ENCODE measurements around the gene MAP2K6.
"Not testable (repeated sequence)": the region's sequence is repeated elsewhere in the genome, so short reads cannot be mapped to it uniquely, and the experiment has no call there.

The MAP2K6 gene

DNA sequence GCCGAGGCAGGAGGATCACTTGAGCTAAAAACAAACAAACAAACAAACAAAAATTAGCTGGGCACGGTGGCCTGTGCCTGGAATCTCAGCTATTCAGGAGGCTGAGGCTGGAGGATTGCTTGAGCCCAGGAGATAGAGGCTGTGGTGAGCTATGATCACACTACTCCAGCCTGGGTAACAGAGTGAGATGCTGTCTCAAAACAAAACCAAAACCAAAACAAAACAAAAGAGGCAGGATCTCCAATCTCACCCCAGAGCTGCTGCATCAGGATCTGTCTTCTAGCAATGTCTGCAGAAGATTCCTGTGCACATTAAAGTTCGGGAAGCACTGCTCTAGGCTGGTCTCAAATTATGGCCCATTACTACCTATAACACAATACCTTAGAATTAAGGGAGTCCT lies 43.1 kb downstream of the MAP2K6 start:
- DNase-seq = no peak

DNA sequence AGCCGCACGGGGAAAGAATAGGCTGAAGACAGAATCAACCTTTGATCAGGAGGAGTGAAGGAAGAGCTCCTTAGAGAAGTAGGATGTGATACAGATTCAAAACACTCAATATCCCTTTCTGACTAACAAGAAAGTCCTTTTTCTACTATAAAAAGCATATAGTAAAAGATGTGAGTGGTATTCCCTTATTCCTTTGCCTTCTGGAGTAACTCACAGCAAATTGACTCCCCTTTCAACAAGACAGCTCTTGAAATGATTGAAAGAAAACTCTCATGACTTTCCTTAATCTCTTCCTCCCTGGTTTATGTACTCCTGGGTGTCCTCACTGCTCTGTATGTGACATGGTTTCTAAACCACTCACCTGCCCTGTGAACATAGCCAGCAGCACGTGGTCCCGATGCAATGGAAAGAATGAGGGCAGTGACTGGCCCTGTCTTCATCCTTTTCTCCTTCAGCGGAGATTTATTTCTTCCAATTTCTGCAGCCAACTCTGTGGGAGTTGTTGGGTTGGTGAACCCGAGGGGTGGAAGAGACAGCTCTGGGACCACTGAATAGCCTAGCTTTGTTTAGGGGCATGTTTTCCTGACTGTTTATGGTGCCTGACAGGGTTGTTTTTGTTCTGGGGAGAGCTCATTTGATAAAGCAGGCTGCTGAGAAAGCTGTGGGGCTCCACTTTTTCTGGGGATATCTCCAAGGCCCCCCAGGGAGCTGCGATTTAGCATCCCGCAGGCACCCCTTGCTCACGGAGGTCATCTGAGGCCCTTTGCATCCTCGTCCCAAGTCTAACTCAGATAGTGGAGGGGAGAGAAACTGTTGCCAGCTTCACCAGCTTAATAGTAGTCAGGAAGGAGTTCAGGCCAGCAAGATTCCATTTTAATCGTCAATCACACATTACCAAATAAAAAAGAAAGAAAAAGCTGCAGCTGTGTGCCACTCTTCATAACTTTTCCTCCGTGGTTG lies 46.7 kb downstream of the MAP2K6 start:
- DNase-seq = no peak

DNA sequence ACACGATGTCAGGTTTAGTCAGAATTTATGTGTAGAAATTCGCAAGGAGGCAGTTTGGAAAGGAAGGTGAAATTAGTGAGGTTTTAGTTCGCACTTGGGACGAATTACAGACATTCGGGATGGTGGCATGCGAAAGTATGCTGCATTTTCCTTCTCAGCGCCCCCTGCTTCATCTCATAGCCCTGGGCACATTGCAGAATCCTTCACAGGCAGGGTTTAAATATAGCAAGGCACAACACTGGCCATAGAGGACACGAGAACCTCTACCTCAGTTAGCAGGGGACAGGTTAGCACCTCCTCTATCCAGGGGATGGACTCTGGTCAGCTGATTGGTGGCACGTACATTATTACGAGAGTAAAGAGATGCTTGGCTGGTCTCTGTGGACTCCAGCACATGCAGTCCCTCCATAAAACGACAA lies 47.5 kb downstream of the MAP2K6 start:
- DNase-seq = no peak

DNA sequence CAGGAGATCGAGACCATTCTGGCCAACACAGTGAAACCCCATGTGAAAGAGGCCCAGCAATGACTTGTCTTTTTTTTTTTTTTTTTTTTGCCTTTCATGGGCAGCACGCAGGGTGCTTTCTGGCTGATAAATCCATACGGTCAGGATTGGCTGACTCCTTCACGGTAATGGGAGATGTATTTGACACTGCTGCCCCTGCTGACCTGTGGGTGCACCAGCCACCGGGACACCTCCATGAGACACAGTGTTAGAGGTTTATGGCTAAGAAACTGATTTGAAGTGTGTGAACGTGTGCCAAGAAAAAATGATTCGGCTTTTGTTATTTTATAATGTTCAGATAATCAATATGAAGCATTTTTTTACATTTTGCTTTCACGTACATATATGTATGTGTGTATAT lies 48.4 kb downstream of the MAP2K6 start:
- DNase-seq = no peak

DNA sequence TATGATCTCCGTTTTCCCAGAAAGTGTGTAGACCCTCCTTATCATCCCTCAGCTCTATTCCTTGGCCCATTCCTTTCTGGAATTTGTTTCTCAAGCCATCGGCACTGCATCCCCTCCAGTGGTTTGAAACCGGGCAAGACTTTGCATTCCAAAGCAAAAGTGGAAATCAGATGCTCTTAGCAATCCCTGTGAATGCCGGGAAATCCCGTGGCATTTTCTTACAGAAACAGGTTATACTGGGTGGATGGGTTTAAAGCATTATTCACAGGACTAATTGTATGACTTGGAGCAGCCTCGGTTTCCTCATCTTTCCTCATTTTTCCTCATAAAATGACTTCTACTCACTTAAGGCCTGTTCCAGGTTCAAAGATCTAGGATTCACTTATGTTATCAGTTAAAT lies 52.0 kb downstream of the MAP2K6 start:
- DNase-seq = no peak

DNA sequence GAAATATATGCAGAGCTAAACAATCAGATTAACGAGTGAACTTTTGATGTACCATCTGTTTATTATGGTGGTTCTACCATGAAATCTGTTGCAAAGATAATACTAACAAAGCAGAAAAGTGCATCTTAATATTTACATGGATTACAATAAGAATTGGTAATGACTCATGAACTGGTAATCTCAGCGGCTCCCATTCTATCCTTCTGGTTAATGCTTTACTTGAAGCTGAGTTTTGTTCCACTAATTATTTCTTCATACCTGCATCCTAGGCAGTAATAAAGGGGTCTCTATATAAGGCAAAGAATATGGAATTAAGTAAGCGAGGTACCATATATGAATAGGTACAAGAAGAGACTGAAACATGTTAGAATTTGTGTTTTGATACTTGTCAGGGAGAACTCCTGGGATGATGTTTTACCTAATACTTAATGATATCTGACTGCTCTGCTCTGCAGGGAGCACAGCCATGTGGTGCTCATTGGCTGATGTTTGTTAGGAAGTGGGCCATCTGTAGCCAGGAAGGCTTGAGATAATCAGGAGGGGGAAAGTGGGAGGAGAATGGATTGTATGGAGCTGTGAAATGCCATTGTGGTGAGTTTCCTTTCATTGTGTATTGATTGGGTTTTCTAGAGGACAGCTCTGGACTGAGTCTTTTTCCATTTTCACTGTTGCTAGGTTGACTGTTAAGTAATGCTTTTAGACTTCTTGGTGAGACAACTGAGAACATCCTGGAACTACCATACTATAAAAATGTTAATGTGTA lies 52.6 kb downstream of the MAP2K6 start:
- DNase-seq = peak; percentile 84 to 88

DNA sequence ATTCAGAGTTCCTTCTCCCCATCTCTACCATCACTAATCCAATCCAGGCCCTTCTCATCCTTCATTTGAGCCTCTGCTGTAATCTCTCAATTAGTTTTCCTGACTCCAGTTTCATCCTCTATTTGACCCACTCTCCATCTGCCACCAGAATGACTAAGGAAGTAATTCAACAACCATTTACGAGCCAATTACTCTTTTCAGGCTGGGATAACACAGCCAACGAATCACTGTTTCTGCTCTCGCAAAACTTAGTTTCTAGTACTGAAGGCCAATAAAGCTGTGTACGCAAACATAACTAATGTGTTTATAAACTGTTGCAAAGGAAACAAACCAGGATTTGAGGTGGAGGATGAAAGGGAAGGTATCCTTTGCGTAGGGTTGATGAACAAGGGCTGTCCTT lies 53.7 kb downstream of the MAP2K6 start:
- peak; percentile 85 to 93 for DNase-seq

DNA sequence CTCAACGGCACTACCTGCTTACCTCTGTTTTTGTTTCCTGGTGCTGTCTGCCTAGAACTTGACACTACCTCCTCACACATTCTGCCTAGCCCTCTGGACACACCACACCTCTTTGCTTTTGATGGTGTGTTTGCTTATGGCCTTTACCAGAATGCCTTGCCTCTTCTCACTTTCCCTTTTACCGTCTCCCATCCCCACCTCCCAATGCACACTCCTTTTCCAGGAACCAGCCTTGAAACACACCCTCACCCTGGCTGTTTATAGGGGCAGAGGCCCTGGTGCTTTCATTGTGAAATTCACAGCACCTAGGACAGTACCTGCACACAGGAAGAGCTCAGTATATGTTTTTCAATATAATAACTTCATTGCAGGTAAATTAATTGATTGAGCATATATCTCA lies 56.2 kb downstream of the MAP2K6 start:
- no peak for DNase-seq

DNA sequence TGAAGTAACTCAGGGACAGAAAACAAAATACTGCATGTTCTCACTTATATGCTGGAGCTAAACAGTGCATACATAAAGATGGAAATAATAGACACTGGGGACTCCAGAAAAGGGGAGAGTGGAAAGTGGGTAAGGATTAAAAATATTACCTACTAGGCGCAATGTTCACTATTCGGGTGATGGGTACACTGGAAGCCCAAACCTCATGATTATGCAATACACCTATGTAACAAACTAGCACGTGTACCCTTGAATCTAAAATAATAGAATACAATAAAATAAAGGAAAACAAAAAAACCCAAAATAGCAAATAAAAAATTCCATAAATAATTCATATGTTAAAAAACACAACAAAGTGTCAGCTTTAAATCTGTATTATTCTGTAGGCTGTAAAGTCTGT lies 56.9 kb downstream of the MAP2K6 start:
- DNase-seq = no peak

DNA sequence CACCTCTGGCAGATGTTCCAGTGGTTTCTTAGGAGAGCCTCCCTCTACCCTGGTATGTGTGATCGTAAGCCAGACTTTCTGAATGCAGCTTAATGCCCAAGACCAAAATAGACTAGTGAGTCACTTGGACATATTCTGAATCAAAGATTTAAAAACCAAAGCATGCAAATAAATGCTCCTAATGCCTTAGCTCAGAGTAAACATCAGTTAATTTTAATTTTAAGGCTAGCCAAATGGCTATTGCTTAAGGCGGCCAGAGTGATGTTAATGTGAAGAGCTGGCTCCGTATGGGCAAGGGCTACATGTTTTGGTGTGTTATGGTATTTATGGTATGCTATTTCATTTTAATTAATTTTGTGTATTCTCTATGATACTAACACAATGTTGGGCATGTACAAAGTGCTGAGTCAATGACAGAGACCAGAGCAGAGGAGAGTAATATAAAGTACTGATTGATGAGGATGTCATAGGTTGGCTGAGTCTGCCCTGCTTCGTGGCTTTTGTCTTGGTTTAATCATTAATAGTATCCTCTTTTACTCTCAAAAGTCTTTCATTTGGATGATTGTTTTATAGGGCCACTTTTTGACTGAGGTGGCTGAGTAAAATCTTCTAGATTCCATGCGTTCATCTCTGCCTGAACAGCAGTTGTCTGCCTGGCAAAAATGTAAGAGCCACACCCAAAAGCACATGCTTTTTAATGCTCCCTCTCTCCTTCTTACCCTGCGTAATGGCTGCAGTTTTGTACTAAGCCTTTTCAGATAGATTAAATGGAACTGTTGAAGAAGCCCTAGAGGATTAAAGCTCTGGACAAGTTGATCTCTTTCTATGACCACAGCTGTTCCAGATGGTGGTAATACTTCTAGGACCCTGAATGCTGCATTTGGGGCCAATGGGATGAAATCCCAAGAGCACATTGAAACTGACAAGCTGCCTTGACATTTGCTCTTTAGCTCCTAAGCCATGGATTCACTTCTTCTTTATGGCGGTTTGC lies 59.6 kb downstream of the MAP2K6 start:
- peak; percentile 98 to 100 for DNase-seq

DNA sequence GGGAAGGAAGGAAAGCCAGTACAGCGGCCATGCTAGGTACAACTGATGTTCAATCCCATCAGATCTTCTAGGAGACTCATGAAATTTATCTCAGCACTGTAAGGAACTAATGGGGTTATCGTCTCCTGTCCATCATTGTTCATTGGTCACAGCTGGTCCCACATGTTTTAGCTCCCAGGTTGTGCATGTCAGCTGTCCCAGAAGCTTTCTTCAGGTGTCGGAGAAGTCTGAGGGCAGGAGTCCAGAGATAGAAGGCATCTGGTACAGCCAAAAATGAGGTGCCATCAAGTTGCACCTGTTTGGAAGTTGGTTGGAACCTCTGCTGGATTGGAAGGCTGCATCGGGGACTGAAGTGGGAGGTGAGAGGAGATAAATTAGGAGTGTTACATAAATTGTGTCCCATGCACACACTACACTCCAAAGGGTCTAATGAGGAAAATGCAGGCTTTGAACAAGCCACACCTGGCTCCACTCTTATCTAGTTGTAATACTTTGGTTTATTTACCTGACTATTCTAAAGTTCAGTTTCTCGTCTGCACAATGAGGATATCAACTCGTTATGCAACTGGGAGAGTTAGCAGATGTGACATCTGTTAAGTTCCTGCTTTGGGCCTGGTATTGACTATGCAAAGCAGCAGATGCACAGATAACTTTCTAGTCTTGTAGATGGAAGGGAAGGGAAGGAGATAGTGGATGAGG lies 62.9 kb downstream of the MAP2K6 start:
- DNase-seq = peak in 1 of 2 experiments; percentile 46

DNA sequence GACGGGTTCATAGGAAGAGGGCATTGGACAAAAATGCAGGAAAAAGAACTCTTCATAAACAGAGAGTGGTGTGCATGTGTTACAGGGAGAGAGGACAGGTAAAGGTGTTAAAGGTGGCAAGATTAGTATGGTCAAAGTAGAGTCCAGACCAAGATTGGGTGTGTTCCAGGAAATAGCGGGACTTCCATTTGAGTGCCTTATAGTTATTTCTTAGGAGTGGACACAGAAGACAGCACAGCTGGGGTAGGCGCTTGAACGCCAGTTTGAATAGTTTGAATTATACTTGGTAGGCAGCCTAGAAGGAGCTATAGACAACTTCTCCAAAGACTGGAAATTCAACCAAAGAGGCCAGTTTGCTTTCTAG lies 63.4 kb downstream of the MAP2K6 start:
- DNase-seq = no peak

DNA sequence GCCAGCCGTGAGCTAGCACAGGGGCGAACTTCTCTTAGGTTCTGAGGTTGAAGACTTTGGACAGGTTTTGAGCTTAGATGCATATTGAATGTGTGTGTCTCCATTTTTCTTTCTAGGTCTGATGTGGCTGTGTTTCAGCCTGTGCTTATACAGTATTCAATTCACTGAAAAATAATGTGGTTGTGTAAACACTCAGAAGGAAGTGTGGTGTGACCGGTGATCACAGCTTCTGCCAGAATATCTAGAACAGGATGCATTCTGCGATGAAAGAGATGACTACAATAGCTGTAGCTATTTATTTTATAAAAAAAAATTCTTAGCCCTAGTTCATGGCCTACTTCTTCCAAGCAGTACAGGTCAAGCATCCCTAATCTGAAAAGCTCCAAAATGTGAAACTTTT lies 64.4 kb downstream of the MAP2K6 start:
- no peak for DNase-seq

DNA sequence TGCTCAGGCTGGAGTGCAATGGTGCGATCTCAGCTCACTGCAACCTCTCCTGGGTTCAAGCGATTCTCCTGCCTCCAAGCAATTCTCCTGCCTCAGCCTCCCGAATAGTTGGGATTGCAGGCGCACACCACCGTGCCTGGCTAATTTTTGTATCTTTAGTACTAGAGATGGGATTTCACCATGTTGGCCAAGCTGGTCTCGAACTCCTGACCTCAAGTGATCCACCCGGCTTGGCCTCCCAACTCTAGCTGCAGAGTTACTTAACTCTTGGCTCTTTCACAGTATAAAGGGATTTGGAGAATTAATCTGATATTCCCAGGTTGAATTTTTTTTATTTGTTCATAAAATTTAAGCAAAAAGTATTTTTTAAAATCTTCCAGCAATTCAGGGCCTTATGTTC lies 65.3 kb downstream of the MAP2K6 start:
- not testable (repeated sequence) for DNase-seq

DNA sequence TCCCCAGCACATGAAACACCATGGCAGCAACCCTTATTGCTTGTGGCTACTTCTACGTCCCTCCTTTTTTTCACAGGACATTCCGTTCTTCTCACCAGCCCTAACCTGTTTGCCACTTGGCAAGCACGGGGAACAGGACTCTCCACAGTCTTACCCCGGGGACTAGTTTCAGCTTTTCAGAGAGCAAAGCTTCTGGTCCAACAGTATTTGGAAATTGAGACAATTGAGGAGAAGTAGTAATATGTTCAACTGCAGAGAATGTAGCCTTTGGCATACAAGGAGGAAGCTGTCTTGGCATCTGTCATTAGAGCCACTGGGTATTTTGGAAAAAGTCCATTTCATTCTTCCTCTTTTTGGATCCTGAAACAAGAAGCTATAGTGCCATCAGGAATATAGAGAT lies 65.7 kb downstream of the MAP2K6 start:
- no peak for DNase-seq

DNA sequence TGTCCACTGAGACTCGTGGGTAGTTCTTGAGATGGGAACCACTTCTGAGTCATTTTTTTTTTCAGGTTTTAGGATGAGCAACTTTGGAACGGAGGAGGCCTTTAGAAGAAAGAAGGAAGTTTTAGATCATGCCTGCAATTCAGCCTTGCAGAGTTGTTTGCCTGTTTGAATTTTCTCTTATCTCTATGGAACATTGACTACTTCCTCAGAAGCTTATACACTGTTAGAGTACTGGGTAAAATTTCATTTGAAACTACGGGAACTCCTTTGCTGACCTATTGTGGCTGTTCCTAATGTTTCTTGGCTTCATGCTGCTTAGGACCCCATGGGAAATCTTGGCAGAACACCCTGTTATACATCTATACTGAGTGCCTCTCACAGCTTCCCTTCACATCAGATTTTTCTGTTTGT lies 70.8 kb downstream of the MAP2K6 start:
- no peak for DNase-seq

DNA sequence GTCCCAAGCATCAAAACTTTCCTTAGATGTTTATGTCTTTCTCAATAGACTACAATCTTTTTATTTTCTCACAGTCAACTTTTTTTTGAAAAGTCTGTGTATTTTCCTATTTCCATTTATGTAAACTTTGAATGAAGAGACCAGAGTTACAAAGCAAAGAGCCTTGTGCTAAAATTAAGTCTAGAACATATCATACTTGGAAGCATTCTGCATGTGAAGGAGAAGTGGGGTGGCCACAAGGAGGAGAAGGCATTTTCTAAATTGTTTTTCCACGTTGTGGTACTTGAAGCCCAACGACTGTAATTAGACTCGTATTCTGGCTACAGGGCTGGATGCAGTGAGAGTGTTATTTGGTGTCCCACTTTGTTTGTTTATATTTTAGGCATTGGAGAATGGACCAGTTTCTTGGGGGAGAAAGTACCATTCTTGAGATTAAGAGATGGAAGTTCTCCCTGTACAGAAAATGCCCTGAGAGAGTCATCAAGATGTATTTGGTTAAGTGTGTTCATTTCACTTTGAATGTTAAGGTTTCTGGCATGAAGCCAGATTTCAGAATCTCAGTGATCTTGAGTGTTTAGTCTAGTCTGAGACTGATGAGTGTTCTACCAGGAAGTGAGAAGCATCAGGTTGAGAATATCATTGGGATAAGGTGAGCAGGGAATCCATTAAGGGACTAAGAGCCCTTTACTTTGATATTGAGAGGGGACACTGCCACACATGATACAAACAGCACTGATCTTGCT lies 71.6 kb downstream of the MAP2K6 start:
- peak in 1 of 2 experiments; percentile 43 for DNase-seq

DNA sequence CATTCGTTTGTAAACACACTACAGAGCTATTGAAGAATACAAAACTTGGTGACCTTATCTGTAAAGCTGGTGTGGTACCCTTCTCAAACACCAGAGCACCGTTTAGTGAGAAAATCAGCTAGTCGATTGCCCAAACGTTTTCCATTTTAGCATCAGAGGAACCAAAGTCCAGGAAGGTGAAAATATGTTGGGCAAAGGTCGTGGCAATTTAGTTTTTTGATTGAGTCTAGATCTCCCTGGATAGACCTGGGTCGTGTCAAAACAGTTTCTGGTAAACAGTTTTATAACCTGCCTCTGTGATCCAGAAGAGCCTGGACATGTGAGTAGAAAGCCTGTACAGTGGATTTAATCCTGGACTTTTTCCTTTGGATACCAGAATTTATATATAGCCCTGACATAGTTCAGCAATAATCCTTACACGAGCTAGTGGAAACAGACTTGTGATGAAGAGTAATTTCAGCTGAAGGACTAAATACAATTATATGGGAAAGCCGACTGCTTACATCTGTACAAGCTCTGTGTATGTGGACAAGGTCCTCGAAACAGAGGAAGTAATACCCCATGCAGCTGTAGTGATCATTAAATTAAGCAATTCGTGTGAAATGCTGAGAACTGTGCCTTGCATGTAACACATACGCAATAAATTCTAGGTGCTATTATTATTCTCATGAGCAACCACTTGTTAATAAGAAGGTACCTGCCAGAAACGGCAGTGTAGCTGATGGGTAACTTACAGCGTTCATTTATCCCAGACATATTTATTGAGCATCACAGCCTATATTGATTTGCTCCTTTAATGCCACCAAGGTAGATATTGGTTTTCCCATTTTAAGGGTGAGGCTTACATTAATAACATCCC lies 72.5 kb downstream of the MAP2K6 start:
- DNase-seq = no peak

DNA sequence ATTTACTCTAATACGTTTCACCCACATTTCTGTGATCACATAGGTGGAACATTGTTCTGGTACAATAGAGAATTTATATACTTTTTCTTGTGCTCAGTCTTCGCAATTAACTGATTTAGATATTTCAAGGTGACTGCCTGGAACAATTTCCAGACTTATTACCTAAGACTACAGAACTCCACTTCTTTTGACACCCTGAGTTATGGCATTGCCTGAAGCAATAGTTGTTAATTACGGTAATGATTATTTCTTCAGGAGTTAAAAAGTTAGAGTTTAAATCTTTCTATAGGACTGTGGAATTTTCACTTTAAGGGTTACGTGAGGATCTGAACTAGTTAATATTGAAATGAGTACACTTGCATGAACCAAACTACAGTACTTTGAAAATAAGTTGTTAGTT lies 74.8 kb downstream of the MAP2K6 start:
- DNase-seq = no peak

DNA sequence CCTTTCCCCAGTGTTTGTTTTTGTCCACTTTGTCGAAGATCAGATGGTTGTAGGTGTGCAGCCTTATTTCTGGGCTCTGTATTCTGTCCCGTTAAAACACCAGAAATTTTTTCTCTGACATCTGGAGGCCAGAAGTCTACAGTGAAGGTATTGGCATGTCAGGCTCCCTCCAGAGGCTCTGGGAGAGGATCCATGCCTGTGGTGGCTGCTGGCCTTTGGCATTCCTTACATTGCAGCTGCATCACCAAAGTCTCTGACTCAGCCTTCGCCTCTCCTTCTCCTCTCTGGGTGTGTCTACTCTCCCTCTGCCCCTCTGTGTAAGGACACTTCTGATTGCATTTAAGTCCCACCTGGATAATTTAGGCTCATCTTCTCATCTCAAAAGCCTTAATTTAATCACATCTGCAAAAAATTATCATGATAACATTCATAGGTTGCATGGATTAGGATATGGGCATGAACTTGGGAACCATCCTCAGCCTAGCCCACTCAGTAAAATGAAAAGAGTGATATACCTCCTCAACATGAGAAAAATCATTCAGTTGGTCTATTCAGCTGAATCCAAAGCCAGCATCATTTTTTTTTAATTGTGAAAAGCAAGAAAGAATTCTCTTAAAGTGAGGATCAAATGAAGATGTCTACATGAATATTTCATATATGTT lies 78.0 kb downstream of the MAP2K6 start:
- peak in 1 of 2 experiments; percentile 11 for DNase-seq

Measured in NCI-H524 (cell line).